AG10803 (cell line): ENCODE results near the gene EGFL7.

ENCODE experiments used
- DNase-seq: peaks from one replicate; pipeline ENCODE4 v3.0.0; 2010; ENCODE audit warnings: low read depth
- H3K4me3 ChIP-seq: 2 replicates; pipeline ENCODE4 v1.5.1; 2011; ENCODE audit warnings: mild to moderate bottlenecking, low read length, control low read depth
- CTCF ChIP-seq: conservative IDR thresholded peaks from 2 replicates; pipeline ENCODE4 v1.5.1; 2011; ENCODE audit warnings: mild to moderate bottlenecking, low read length, control low read depth, inconsistent platforms

EGFL7 gene

GRCh38 chr9:136670576-136671253, 8.0 kb downstream of the EGFL7 start:
- DNase-seq: no peak
- no peak overlapping the region for H3K4me3 ChIP-seq
- TF ChIP-seq CTCF: no peak

DNA sequence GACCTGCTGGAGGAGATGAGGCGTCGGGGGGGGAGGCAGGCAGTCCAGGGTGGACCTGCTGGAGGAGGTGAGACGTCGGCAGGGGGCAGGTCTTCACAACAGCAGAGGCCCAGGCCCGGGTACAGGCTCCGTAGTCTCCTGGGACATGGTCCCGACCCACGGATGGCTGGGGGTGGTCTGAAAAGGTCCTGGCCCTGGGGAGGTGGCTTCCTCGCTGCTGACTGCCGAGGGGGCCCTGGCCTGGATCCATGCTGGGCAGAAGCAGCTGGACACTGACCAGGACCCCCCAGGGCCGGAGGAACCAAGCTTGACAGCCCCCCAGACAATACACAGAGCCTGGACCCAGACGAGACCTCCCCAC, 8.5 kb downstream of the EGFL7 start:
- H3K4me3 ChIP-seq: no peak overlapping the region
- TF ChIP-seq CTCF: no peak
- no peak for DNase-seq

DNA sequence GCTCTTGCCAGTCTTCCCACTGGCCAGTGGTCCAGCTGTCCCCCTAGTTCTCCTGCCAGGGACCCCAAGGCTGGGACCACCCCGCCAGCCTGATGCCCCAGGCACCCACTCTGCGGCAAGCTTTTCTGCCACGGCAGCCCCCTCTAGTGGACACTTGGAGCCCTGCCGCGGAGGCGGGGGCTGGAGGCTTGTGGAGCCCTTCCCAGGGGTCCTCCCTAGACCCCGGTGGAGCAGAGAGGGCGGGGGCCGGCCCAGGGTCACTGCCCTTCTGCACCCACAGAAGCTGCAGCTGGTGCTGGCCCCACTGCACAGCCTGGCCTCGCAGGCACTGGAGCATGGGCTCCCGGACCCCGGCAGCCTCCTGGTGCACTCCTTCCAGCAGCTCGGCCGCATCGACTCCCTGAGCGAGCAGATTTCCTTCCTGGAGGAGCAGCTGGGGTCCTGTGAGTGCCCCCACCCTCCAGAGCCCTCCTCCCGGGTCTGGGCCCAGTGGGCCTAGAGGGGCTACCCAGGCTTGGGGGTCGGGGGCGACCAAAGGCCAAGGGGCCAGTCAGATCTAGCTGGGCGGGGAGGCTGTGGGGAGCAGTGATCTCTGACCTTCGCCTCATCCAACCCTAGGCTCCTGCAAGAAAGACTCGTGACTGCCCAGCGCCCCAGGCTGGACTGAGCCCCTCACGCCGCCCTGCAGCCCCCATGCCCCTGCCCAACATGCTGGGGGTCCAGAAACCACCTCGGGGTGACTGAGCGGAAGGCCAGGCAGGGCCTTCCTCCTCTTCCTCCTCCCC, 9.1 kb downstream of the EGFL7 start:
- no peak overlapping the region for H3K4me3 ChIP-seq
- peak; percentile 66 for TF ChIP-seq CTCF
- no peak for DNase-seq

GRCh38 chr9:136672431-136673087, 9.8 kb downstream of the EGFL7 start:
- no peak for TF ChIP-seq CTCF
- no peak for DNase-seq
- no peak overlapping the region for H3K4me3 ChIP-seq

- no peak overlapping the region for H3K4me3 ChIP-seq
- DNase-seq: no peak
- TF ChIP-seq CTCF: no peak
These were observed 10.6 kb downstream of the EGFL7 start for GRCh38 chr9:136673088-136673974.

GRCh38 chr9:136673975-136674785, 11.5 kb downstream of the EGFL7 start:
- no peak for DNase-seq
- no peak for TF ChIP-seq CTCF
- no peak overlapping the region for H3K4me3 ChIP-seq
